Testis (tissue), 3 donors: Measurements from ENCODE around the gene TLE3. TPM values are rescaled to one million over a fixed set of nuclear protein-coding genes. Genes with fewer than 3 reads are reported as not detected.
A peak's percentile ranks its signal among the peaks of the same experiment; 100 is the strongest.
"Not testable (repeated sequence)": the region's sequence is repeated elsewhere in the genome, so short reads cannot be mapped to it uniquely, and the experiment has no call there.

Experiments used
- DNase-seq: peaks from one replicate; pipeline ENCODE4 v3.0.0-alpha.2; 2019
- H3K27ac ChIP-seq, 2 donors: fragments of 200-600 bp; sonication (generic); one replicate each; pipeline ENCODE4 v1.5.1; 2019
- H3K27me3 ChIP-seq: fragments of 200-600 bp; sonication (generic); one replicate; pipeline ENCODE4 v1.5.1; 2019
- H3K36me3 ChIP-seq: fragments of 200-600 bp; sonication (generic); one replicate; pipeline ENCODE4 v1.5.1; 2017; ENCODE audit warnings: low read depth; ENCODE audit errors: missing control alignments
- H3K4me1 ChIP-seq: fragments of 200-600 bp; sonication (generic); one replicate; pipeline ENCODE4 v1.5.1; 2019
- H3K4me3 ChIP-seq, 2 donors: fragments of 200-600 bp; sonication (generic); one replicate each; pipeline ENCODE4 v1.5.1; 2017 to 2019
- H3K9me3 ChIP-seq: fragments of 200-600 bp; sonication (generic); one replicate; pipeline ENCODE4 v1.5.1; 2017
- POLR2A ChIP-seq: fragments of 450-650 bp; IDR thresholded peaks from one replicate; pipeline ENCODE4 v1.6.1; 2017; ENCODE audit warnings: antibody characterized with exemption, mild to moderate bottlenecking, moderate library complexity
- WGBS, 2 donors: methylation state at CpG; one replicate each; pipeline ENCODE4 v1.1.5; 2018; 5-methylcytosine and 5-hydroxymethylcytosine counted together
- intact Hi-C: fragments of 100-400 bp; cut with DNase I; formaldehyde crosslinking; loops from one replicate; pipeline ENCODE4 v1.15.1; 2023; ENCODE audit warnings: low total_unique reads
- polyA plus RNA-seq: library from polyadenylated mRNA; stranded (reverse); fragments of 350-450 nt; fragmentation: Illumina TruSeq; extraction: RNeasy Lipid Tissue Mini Kit (QIAGEN cat#74804); gene quantifications from one replicate; pipeline ENCODE4 v1.2.3, GENCODE V29; 2014; ENCODE audit warnings: low read depth, low replicate concordance; ENCODE audit not compliant: insufficient read depth
- total RNA-seq, 2 donors: library from RNA; depleted of rRNA; stranded (reverse); fragments of >200 nt; gene quantifications; one replicate each; pipeline ENCODE4 v1.2.3, GENCODE V29; 2016
- TF ChIP-seq, protein P1 (sequence below), 3 experiments: fragments of 450-650 bp in 2 of 3; fragments of 200-600 bp in 1 of 3; sonication (generic) in 1 of 3; IDR thresholded peaks; one replicate each; pipeline ENCODE4 v1.5.1; 2016 to 2019; ENCODE audit warnings: antibody characterized with exemption in 3 of 3, mild to moderate bottlenecking in 2 of 3, moderate library complexity in 1 of 3

The TLE3 gene
- total and polyA plus RNA-seq, 3 donors from 2014 or later, result 60.5 to 139 (median 99.5) TPM

- Histone ChIP-seq H3K36me3 (no peaks in the 10 kb centered on the region), H3K27ac (no peak overlapping the region), H3K27me3 (no peaks in the 10 kb centered on the region), H3K4me3 (no peak overlapping the region), H3K9me3 (no peaks in the 10 kb centered on the region), H3K4me1 (peaks cover 8% of the 10 kb centered on the region)
- TF ChIP-seq, protein P1, sequence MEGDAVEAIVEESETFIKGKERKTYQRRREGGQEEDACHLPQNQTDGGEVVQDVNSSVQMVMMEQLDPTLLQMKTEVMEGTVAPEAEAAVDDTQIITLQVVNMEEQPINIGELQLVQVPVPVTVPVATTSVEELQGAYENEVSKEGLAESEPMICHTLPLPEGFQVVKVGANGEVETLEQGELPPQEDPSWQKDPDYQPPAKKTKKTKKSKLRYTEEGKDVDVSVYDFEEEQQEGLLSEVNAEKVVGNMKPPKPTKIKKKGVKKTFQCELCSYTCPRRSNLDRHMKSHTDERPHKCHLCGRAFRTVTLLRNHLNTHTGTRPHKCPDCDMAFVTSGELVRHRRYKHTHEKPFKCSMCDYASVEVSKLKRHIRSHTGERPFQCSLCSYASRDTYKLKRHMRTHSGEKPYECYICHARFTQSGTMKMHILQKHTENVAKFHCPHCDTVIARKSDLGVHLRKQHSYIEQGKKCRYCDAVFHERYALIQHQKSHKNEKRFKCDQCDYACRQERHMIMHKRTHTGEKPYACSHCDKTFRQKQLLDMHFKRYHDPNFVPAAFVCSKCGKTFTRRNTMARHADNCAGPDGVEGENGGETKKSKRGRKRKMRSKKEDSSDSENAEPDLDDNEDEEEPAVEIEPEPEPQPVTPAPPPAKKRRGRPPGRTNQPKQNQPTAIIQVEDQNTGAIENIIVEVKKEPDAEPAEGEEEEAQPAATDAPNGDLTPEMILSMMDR (IDR thresholded peaks at IDR 0.05), result no peak
- TF ChIP-seq POLR2A, result no peak
- intact Hi-C loops, result no loop called here
- 72 to 83% methylated on average over 7 of the region's 7 CpGs for WGBS, 2 donors
- no peak for DNase-seq
These were observed 15.6 kb upstream of the TLE3 start for GRCh38 chr15:70113304-70113700.

- intact Hi-C loops, result not testable (repeated sequence)
These were observed 15.0 kb upstream of the TLE3 start for GRCh38 chr15:70112572-70113303.

GRCh38 chr15:70112074-70112395, 14.3 kb upstream of the TLE3 start:
- Histone ChIP-seq H3K36me3 (no peaks in the 10 kb centered on the region), H3K4me1 (peaks cover 8% of the 10 kb centered on the region), H3K9me3 (no peaks in the 10 kb centered on the region), H3K27ac (peak overlapping the region; percentile 84), H3K4me3 (no peak overlapping the region), H3K27me3 (no peaks in the 10 kb centered on the region)
- DNase-seq, result no peak
- 20 to 37% methylated on average over 3 of the region's 4 CpGs for WGBS, 2 donors
- intact Hi-C loops, result no loop called here
- TF ChIP-seq, protein P1 (IDR thresholded peaks at IDR 0.05), result no peak
- TF ChIP-seq POLR2A, result no peak

More at GRCh38 chr15:70112572-70113303, 15.0 kb upstream of the TLE3 start:
- not testable (repeated sequence) for H3K27ac ChIP-seq, H3K4me3 ChIP-seq, H3K9me3 ChIP-seq, H3K27me3 ChIP-seq, H3K4me1 ChIP-seq, H3K36me3 ChIP-seq, DNase-seq
- 88 to 93% methylated on average over 4 to 8 of the region's 9 CpGs for WGBS, 2 donors

- Histone ChIP-seq H3K36me3 (no peaks in the 10 kb centered on the region), H3K4me1 (peaks cover 8% of the 10 kb centered on the region), H3K27me3 (no peaks in the 10 kb centered on the region), H3K4me3 (no peak overlapping the region), H3K27ac (peak overlapping the region; percentile 84), H3K9me3 (no peaks in the 10 kb centered on the region)
- TF ChIP-seq, protein P1 (IDR thresholded peaks at IDR 0.05), result no peak
- TF ChIP-seq POLR2A, result no peak
- peak; percentile 93 for DNase-seq
- WGBS, 2 donors, result 10 to 14% methylated on average over 8 of the region's 8 CpGs
- intact Hi-C loops, result no loop called here
These were observed 13.7 kb upstream of the TLE3 start for GRCh38 chr15:70111203-70112073.

- Histone ChIP-seq H3K4me1 (peaks cover 8% of the 10 kb centered on the region), H3K27ac (no peak overlapping the region), H3K36me3 (no peaks in the 10 kb centered on the region), H3K27me3 (no peaks in the 10 kb centered on the region), H3K9me3 (no peaks in the 10 kb centered on the region), H3K4me3 (no peak overlapping the region)
- TF ChIP-seq POLR2A, result no peak
- TF ChIP-seq, protein P1 (IDR thresholded peaks at IDR 0.05), result no peak
- intact Hi-C loops, result no loop called here
- 95 to 96% methylated on average over 2 of the region's 2 CpGs for WGBS, 2 donors
- DNase-seq, result no peak
These were observed 12.3 kb upstream of the TLE3 start for GRCh38 chr15:70109978-70110377.
